ENCODE results near the gene GAS7.

- TF ChIP-seq CTCF (IDR thresholded peaks at IDR 0.05) (no peak), POLR2A (IDR thresholded peaks at IDR 0.05) (no peak)
Observed at GRCh38 chr17:10130263-10130662, 68.1 kb downstream of the GAS7 start.
